ENCODE measurements around the gene CNMD. TPM values are rescaled to one million over a fixed set of nuclear protein-coding genes. Genes with fewer than 3 reads are reported as not detected.

Gene CNMD
- total RNA-seq, 4 donors from 2014 or later, result not detected

DNA sequence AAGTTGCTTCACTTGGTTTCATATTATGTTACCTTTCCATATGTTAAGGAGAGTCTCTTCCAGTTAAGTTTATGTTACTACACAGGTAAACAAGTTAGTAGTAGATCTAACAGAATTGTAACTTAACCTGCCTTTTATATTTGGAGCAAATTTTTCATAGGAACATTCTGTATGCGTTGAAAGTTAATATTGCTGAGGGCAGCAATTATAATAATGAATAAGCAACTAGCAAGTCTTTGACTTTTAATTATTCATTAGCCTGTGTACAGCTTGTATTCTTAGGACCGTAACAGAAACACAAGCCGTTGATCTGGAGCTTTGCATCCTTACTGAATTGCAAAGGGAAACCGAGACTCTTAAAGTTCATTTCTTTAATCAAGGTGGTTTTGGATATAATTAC is 75.3 kb downstream of the CNMD start:
- Histone ChIP-seq H3K27me3 (no peaks in the 10 kb centered on the region), H3K4me3 (no peak overlapping the region), H3K36me3 (peaks cover 0 to 97% (median 6%) of the 10 kb centered on the region in 3 donors), H3K27ac (no peak overlapping the region), H3K9me3 (no peaks in the 10 kb centered on the region), H3K4me1 (no peaks in the 10 kb centered on the region)
- 93 to 96% methylated on average over 4 of the region's 4 CpGs for WGBS, 2 donors
- intact Hi-C loops (cut with DNase I), result no loop called here
- no peak for DNase-seq
- TF ChIP-seq POLR2A (IDR thresholded peaks at IDR 0.05), result no peak
- TF ChIP-seq CTCF (IDR thresholded peaks at IDR 0.05), result no peak

- H3K4me1 ChIP-seq, result peaks cover 0 to 30% (median 14%) of the 10 kb centered on the region in 3 donors
- no peak for DNase-seq
- no peaks in the 10 kb centered on the region for H3K9me3 ChIP-seq
- intact Hi-C loops (cut with DNase I), result no loop called here
- no peak overlapping the region for H3K27ac ChIP-seq
- TF ChIP-seq CTCF (IDR thresholded peaks at IDR 0.05) (no peak), POLR2A (IDR thresholded peaks at IDR 0.05) (no peak)
- WGBS, 2 donors, result 84 to 91% methylated on average over 2 of the region's 2 CpGs
- H3K27me3 ChIP-seq, result no peaks in the 10 kb centered on the region
- H3K36me3 ChIP-seq, result peaks cover 0 to 70% (median 3%) of the 10 kb centered on the region in 3 donors
- H3K4me3 ChIP-seq, result no peak overlapping the region
Measured at GRCh38 chr13:52659340-52659739, 80.3 kb downstream of the CNMD start.

Other genes with a start within 250 kb of the CNMD start
- 1 to 10 TPM; 1.9 to 6.9 (median 2.3) TPM for gene HNRNPA1L2, start 97.4 kb downstream of the CNMD start, total RNA-seq
- gene SUGT1, start 87.0 kb downstream of the CNMD start, total RNA-seq, result 10 to 100 TPM; 22.1 to 35.8 (median 30.7) TPM
- gene PCDH8, start 108.8 kb upstream of the CNMD start, total RNA-seq, result not detected